Heart left ventricle (tissue), 16 donors: ENCODE measurements around the gene CLPTM1L. TPM values are rescaled to one million over a fixed set of nuclear protein-coding genes. Genes with fewer than 3 reads are reported as not detected.

Source experiments
- ATAC-seq, 4 donors: fragments of 200-7000 bp; cut with Tn5 transposase; one replicate each; pipeline ENCODE4 v1.9.1; 2020 to 2022; ENCODE audit warnings: moderate library complexity in 4 of 4, mild to moderate bottlenecking in 3 of 4, moderate number of reproducible peaks in 1 of 4
- DNase-seq, 5 donors: peaks; one replicate each; pipeline ENCODE4 v3.0.0-alpha.2; 2020
- H3K27ac ChIP-seq, 12 donors: fragments of 200-600 bp; sonication (generic) in 4 of 12; one replicate each; pipeline versions ENCODE4 v1.5.0 to v1.8.0; 2016 to 2022; ENCODE audit warnings: mild to moderate bottlenecking in 2 of 12
- H3K27me3 ChIP-seq, 9 donors: fragments of 200-600 bp; sonication (generic) in 2 of 9; one replicate each; pipeline versions ENCODE4 v1.5.1 to v1.8.0; 2016 to 2022; ENCODE audit warnings: mild to moderate bottlenecking in 3 of 9
- H3K36me3 ChIP-seq, 9 donors: fragments of 200-600 bp; sonication (generic) in 2 of 9; one replicate each; pipeline versions ENCODE4 v1.5.0 to v1.8.0; 2018 to 2022; ENCODE audit warnings: mild to moderate bottlenecking in 2 of 9
- H3K4me1 ChIP-seq, 12 donors: fragments of 200-600 bp; sonication (generic) in 4 of 12; one replicate each; pipeline versions ENCODE4 v1.5.0 to v1.8.0; 2016 to 2022; ENCODE audit warnings: mild to moderate bottlenecking in 3 of 12
- H3K4me3 ChIP-seq, 12 donors: fragments of 200-600 bp; sonication (generic) in 4 of 12; one replicate each; pipeline versions ENCODE4 v1.5.0 to v1.8.0; 2017 to 2022; ENCODE audit warnings: mild to moderate bottlenecking in 9 of 12, moderate library complexity in 4 of 12
- H3K9me3 ChIP-seq, 12 donors: fragments of 200-600 bp; sonication (generic) in 4 of 12; one replicate each; pipeline versions ENCODE4 v1.5.0 to v1.8.0; 2016 to 2022; ENCODE audit warnings: mild to moderate bottlenecking in 1 of 12
- POLR2A ChIP-seq, 2 donors: fragments of 450-650 bp; IDR thresholded peaks; one replicate each; pipeline ENCODE4 v1.6.1; 2017; ENCODE audit warnings: antibody characterized with exemption in 2 of 2, mild to moderate bottlenecking in 2 of 2, moderate library complexity in 2 of 2
- WGBS, 4 donors: extraction: QIAGEN DNeasy Blood & Tissue Kit in 2 of 4; methylation state at CpG; one replicate each; pipeline versions ENCODE4 v1.1.5 to v1.1.7; 2013 to 2018; 5-methylcytosine and 5-hydroxymethylcytosine counted together
- intact Hi-C, 10 donors: fragments of 100-400 bp; cut with DNase I; formaldehyde crosslinking; loops; one replicate each; pipeline versions ENCODE4 v1.11.1 to v1.14.2; 2022
- polyA plus RNA-seq, 2 donors: library from polyadenylated mRNA; stranded (reverse); fragments of 200-250 nt; gene quantifications; one replicate each; pipeline ENCODE4 v1.2.3, GENCODE V29; 2013
- total RNA-seq, 9 donors: library from RNA; depleted of rRNA in 2 of 9; stranded (reverse); fragments of >200 nt in 2 of 9; fragmentation: NEBNext Ultra II Directional in 3 of 9; extraction: Animal tissue kit (Norgen Biotek cat#: 25700) in 3 of 9; gene quantifications; one replicate each; pipeline versions ENCODE4 v1.1.0 to v1.2.4, GENCODE V29; 2016 to 2023
- TF ChIP-seq, protein P1 (sequence below), 12 donors: fragments of 200-600 bp; sonication (generic) in 4 of 12; IDR thresholded peaks; one replicate each; pipeline versions ENCODE4 v1.5.0 to v1.8.0; 2018 to 2022; ENCODE audit warnings: antibody characterized with exemption in 12 of 12, mild to moderate bottlenecking in 5 of 12
- donor health status: ischemic (EF 13 %, LVEDD 7.1; RV severe dilation, severe dysfunction).
- donor health status: healthy with polysubstance abuse.
- donor health status: DM: no; HTN: yes; CAD: no.
- donor health status: DM: no; HTN: no; CAD: no.
- donor health status: ischemic (EF 25% LVEDD 6.9; RV normal size, moderate dysfunction).
- donor health status: ischemic (EF 25% LVEDD 5.7; RV mildly dilated, moderate dysfunction).
- donor health status: healthy.
- donor health status: DM: yes; HTN: yes; CAD: no.
- donor health status: ischemic (EF 35%, LVEDD 5.7; RV mildly dilated, moderate dysfunction).
- donor health status: nonischemic (EF 11% LVEDD 7.7; RV severe dilation, severe dysfunction).
- donor health status: DM: yes; HTN: yes; CAD: no.
- donor health status: PGD.
- donor health status: ischemic (EF 29% LVEDD 5.4; RV normal size, mild dysfunction).
- donor health status: nonischemic (EF 23%, LVEDD 6.1; RV moderate dilation, normal function).

The CLPTM1L gene
- total and polyA plus RNA-seq, 11 donors = 23.5 to 96.8 (median 39.4) TPM

DNA sequence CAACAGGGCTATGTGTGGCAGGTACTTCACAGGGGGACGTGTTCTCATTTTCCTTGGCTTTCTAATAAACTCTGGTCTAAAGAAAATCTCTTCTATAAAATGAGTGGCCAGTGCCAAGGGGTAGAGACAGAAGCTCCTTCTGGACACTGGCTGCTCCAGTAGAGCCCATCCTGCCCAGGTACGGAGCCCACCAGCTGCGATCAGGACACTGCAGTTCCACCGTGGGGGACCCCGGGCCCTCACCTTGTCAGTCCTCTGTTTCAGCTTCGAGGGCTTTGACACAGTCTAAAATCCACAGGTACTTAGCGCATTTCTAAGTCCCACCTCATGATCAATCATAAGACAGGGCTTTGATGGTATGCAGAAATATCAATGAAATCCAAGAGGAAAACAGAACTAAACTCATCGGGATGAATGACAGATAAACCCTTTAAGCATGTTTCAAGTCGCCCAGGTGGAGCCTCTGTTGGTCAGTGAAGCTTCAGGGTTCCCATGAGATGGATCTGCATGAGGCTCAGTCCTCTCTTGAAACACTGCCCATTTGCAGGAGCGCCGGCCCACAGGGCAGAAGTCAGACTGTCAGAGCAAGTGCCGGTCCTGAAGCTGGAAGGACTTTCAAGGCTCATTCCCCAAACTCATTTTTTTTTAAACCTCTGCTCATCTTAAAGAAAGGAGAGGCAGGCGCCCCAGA lies 29.7 kb downstream of the CLPTM1L start:
- DNase-seq = no peak
- 80 to 88% (median 86%) methylated on average over 10 to 13 of the region's 13 CpGs for WGBS, 4 donors
- intact Hi-C loops = no loop called here

GRCh38 chr5:1314564-1314982 lies 30.3 kb downstream of the CLPTM1L start:
- no peak for ATAC-seq
- H3K27ac ChIP-seq = no peak overlapping the region
- WGBS, 4 donors = 92 to 98% (median 95%) methylated on average over 13 of the region's 13 CpGs

More for the DNA sequence above, 29.7 kb downstream of the CLPTM1L start:
- H3K36me3 ChIP-seq = peaks cover 0 to 32% (median 28%) of the 10 kb centered on the region in 9 donors
- peaks cover 0 to 13% (median 0%) of the 10 kb centered on the region in 9 donors for H3K27me3 ChIP-seq
- H3K4me1 ChIP-seq = peaks cover 0 to 42% (median 0%) of the 10 kb centered on the region in 12 donors
- no peak overlapping the region for H3K27ac ChIP-seq
- no peak for ATAC-seq
- H3K9me3 ChIP-seq = peaks cover 0 to 3% (median 0%) of the 10 kb centered on the region in 12 donors
- no peak overlapping the region for H3K4me3 ChIP-seq
- TF ChIP-seq, protein P1, sequence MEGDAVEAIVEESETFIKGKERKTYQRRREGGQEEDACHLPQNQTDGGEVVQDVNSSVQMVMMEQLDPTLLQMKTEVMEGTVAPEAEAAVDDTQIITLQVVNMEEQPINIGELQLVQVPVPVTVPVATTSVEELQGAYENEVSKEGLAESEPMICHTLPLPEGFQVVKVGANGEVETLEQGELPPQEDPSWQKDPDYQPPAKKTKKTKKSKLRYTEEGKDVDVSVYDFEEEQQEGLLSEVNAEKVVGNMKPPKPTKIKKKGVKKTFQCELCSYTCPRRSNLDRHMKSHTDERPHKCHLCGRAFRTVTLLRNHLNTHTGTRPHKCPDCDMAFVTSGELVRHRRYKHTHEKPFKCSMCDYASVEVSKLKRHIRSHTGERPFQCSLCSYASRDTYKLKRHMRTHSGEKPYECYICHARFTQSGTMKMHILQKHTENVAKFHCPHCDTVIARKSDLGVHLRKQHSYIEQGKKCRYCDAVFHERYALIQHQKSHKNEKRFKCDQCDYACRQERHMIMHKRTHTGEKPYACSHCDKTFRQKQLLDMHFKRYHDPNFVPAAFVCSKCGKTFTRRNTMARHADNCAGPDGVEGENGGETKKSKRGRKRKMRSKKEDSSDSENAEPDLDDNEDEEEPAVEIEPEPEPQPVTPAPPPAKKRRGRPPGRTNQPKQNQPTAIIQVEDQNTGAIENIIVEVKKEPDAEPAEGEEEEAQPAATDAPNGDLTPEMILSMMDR (IDR thresholded peaks at IDR 0.05) = no peak
- no peak for TF ChIP-seq POLR2A (IDR thresholded peaks at IDR 0.05)

GRCh38 chr5:1312993-1313833 lies 31.7 kb downstream of the CLPTM1L start:
- Histone ChIP-seq H3K36me3 (peaks cover 0 to 13% (median 10%) of the 10 kb centered on the region in 9 donors), H3K27ac (no peak overlapping the region), H3K4me1 (peaks cover 0 to 42% (median 0%) of the 10 kb centered on the region in 12 donors), H3K27me3 (peaks cover 0 to 25% (median 0%) of the 10 kb centered on the region in 9 donors), H3K4me3 (no peak overlapping the region), H3K9me3 (peaks cover 0 to 3% (median 0%) of the 10 kb centered on the region in 12 donors)
- intact Hi-C loops = no loop called here
- DNase-seq (no peak), ATAC-seq (no peak)
- TF ChIP-seq, protein P1 (IDR thresholded peaks at IDR 0.05) = no peak
- TF ChIP-seq POLR2A (IDR thresholded peaks at IDR 0.05) = no peak
- 54 to 73% (median 68%) methylated on average over 12 to 25 of the region's 25 CpGs for WGBS, 4 donors

More at GRCh38 chr5:1314564-1314982, 30.3 kb downstream of the CLPTM1L start:
- no peak overlapping the region for H3K4me3 ChIP-seq
- peaks cover 0 to 19% (median 0%) of the 10 kb centered on the region in 9 donors for H3K27me3 ChIP-seq
- peaks cover 0 to 26% (median 22%) of the 10 kb centered on the region in 9 donors for H3K36me3 ChIP-seq
- peaks cover 0 to 3% (median 0%) of the 10 kb centered on the region in 12 donors for H3K9me3 ChIP-seq
- H3K4me1 ChIP-seq = peaks cover 0 to 42% (median 0%) of the 10 kb centered on the region in 12 donors
- DNase-seq = no peak
- TF ChIP-seq POLR2A (IDR thresholded peaks at IDR 0.05) = no peak
- TF ChIP-seq, protein P1 (IDR thresholded peaks at IDR 0.05) = no peak
- intact Hi-C loops = no loop called here

DNA sequence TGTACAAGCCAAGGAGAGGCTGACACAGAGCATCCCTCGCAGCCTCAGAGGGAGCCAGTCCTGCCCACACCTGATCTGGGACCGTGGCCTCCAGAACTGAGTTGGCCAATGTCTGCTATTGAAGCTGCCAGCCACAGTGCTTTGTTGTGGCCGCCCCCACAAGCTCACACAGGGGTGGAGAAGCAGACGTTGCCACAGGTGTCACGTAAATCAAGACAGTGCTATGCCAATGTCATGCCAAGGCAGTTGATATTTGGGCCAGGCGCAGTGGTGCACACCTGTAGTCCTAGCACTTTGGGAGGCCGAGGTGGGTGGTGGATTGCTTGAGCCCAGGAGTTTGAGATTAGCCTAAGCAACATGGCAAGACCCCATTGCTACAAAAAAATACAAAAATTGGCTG lies 32.7 kb downstream of the CLPTM1L start:
- TF ChIP-seq POLR2A (IDR thresholded peaks at IDR 0.05) = no peak
- TF ChIP-seq, protein P1 (IDR thresholded peaks at IDR 0.05) = no peak
- intact Hi-C loops = no loop called here
- no peak for DNase-seq
- Histone ChIP-seq H3K9me3 (peaks cover 0 to 3% (median 0%) of the 10 kb centered on the region in 12 donors), H3K36me3 (peaks cover 0 to 4% (median 0%) of the 10 kb centered on the region in 9 donors), H3K4me1 (peaks cover 0 to 42% (median 0%) of the 10 kb centered on the region in 12 donors), H3K4me3 (no peak overlapping the region), H3K27me3 (peaks cover 0 to 25% (median 0%) of the 10 kb centered on the region in 9 donors), H3K27ac (no peak overlapping the region)
- WGBS, 4 donors = 82 to 88% (median 87%) methylated on average over 7 of the region's 7 CpGs
- ATAC-seq = no peak
